ENCODE measurements around the gene RPTOR. TPM values are rescaled to one million over a fixed set of nuclear protein-coding genes. Genes with fewer than 3 reads are reported as not detected.
A peak's percentile ranks its signal among the peaks of the same experiment; 100 is the strongest.

RPTOR gene
- total RNA-seq, 1 experiment from 2014 or later: 25.1 TPM

- Histone ChIP-seq H3K79me1 (ENCODE audit: insufficient read depth, low read depth, low read length, poor library complexity, severe bottlenecking) (no peaks in the 10 kb centered on the region), H3K4me1 (ENCODE audit: insufficient read depth, low read length) (peaks cover 6% of the 10 kb centered on the region; the same call in 1 of the 2 replicates)
Measured at GRCh38 chr17:80869481-80870145, 325.0 kb downstream of the RPTOR start.

More at GRCh38 chr17:80869481-80870145, 325.0 kb downstream of the RPTOR start:
- H3K9me3 Mint-ChIP-seq: no peaks in the 10 kb centered on the region
- H2AK5ac ChIP-seq (ENCODE audit: insufficient read length, low read length): no peak overlapping the region
- no peak for DNase-seq
- no peaks in the 10 kb centered on the region for H3K23me2 ChIP-seq (ENCODE audit: insufficient read length, low read depth, low read length, poor library complexity, severe bottlenecking)
- H2BK15ac ChIP-seq (ENCODE audit: low read depth, low read length): no peak overlapping the region
- H3K56ac ChIP-seq (ENCODE audit: insufficient read length, low read depth, low read length): no peak overlapping the region
- H3T11ph ChIP-seq (ENCODE audit: low read length): no peak overlapping the region
- H3K27me3 Mint-ChIP-seq (ENCODE audit: low read depth): no peaks in the 10 kb centered on the region
- H3K79me2 ChIP-seq (ENCODE audit: insufficient read depth, low read length): no peaks in the 10 kb centered on the region
- H4K8ac ChIP-seq (replicated peaks; ENCODE audit: insufficient read length, low read depth, low read length): no peak overlapping the region
- H3K23ac ChIP-seq (ENCODE audit: insufficient read length, low read depth, low read length): no peak overlapping the region
- H3K4me2 ChIP-seq (ENCODE audit: insufficient read depth, insufficient read length, low read length): no peak overlapping the region
- H3K27ac Mint-ChIP-seq: peak overlapping the region in 2 of 3 experiments; percentile 3 to 59; a peak in 2 of 7 replicates
- WGBS (ENCODE audit: extremely low coverage, insufficient read length, low lambda C conversion rate): no CpG with 5 or more reads among the region's 7 CpGs
- no peak overlapping the region for H3K4me3 Mint-ChIP-seq
- peaks cover 42 to 53% of the 10 kb centered on the region in 2 experiments for H3K4me1 Mint-ChIP-seq
- no peak overlapping the region for H3K9ac ChIP-seq (ENCODE audit: extremely low read depth, insufficient read length, low read length)
- TF ChIP-seq CTCF (conservative IDR thresholded peaks at IDR 0.05): no peak
- H3K14ac ChIP-seq (ENCODE audit: insufficient read depth, low read length): no peak overlapping the region
- no peaks in the 10 kb centered on the region for H3K9me3 ChIP-seq (ENCODE audit: control insufficient read depth, low read depth, low read length)
- H3K27me3 ChIP-seq (ENCODE audit: insufficient read depth, low read length): no peaks in the 10 kb centered on the region
- no peak overlapping the region for H4K5ac ChIP-seq (ENCODE audit: insufficient read length, low read depth, low read length)
- no peak overlapping the region for H2BK12ac ChIP-seq (ENCODE audit: insufficient read length, low read depth, low read length)
- no peak overlapping the region for H4K91ac ChIP-seq (ENCODE audit: insufficient read length, low read depth, low read length)
- no peak overlapping the region for H2BK20ac ChIP-seq (ENCODE audit: low read depth, low read length, poor library complexity, severe bottlenecking)
- peaks cover 0 to 5% (median 5%) of the 10 kb centered on the region in 3 experiments; a peak in 5 of 7 replicates for H3K36me3 Mint-ChIP-seq (ENCODE audit: insufficient read depth in 1 of 3, low read depth in 3 of 3)
- no peak overlapping the region for H2BK120ac ChIP-seq (ENCODE audit: low read depth, low read length, poor library complexity, severe bottlenecking)
- H2BK5ac ChIP-seq (ENCODE audit: insufficient read length, low read length): no peak overlapping the region
- no peaks in the 10 kb centered on the region for H4K20me1 ChIP-seq (ENCODE audit: control insufficient read depth, insufficient read depth, insufficient read length)
- H3K27ac ChIP-seq (ENCODE audit: insufficient read length, low read depth, low read length): no peak overlapping the region
- no peak overlapping the region for H2AFZ ChIP-seq (ENCODE audit: low read length)
- no peak overlapping the region for H3K18ac ChIP-seq (ENCODE audit: insufficient read length, low read depth, low read length)
- H3K4ac ChIP-seq (ENCODE audit: low read depth, low read length): no peak overlapping the region

All from H9 (cell line).